HUES64 (cell line): ENCODE measurements around the gene DEPDC1B.
"Not testable (repeated sequence)": the region's sequence is repeated elsewhere in the genome, so short reads cannot be mapped to it uniquely, and the experiment has no call there.

Source experiments
- H3K27ac ChIP-seq: 2 replicates; pipeline ENCODE4 v1.7.0; 2013; ENCODE audit warnings: low read depth, low read length, inconsistent platforms
- H3K27me3 ChIP-seq: 2 replicates; pipeline ENCODE4 v1.6.1; 2013; ENCODE audit warnings: mild to moderate bottlenecking, low read length; ENCODE audit not compliant: insufficient read depth
- H3K36me3 ChIP-seq: 2 replicates; pipeline ENCODE4 v1.6.1; 2013; ENCODE audit warnings: mild to moderate bottlenecking, low read length; ENCODE audit not compliant: insufficient read depth
- H3K4me1 ChIP-seq: 2 replicates; pipeline ENCODE4 v1.6.1; 2013; ENCODE audit warnings: mild to moderate bottlenecking, low read length, moderate library complexity; ENCODE audit not compliant: insufficient read depth
- H3K4me3 ChIP-seq: 2 replicates; pipeline ENCODE4 v1.5.1; 2013; ENCODE audit warnings: mild to moderate bottlenecking, low read length, moderate library complexity
- H3K9ac ChIP-seq: 2 replicates; pipeline ENCODE4 v1.6.1; 2013; ENCODE audit warnings: mild to moderate bottlenecking, low read depth, low read length
- H3K9me3 ChIP-seq: 2 replicates; pipeline ENCODE4 v1.6.1; 2013; ENCODE audit warnings: low read depth, low read length; ENCODE audit not compliant: insufficient read depth
- WGBS: fragments of 150-250, 120-280 bp; methylation state at CpG from one replicate; pipeline ENCODE4 v1.1.7; 2013; ENCODE audit warnings: missing lambda C conversion rate; 5-methylcytosine and 5-hydroxymethylcytosine counted together

The DEPDC1B gene

DNA sequence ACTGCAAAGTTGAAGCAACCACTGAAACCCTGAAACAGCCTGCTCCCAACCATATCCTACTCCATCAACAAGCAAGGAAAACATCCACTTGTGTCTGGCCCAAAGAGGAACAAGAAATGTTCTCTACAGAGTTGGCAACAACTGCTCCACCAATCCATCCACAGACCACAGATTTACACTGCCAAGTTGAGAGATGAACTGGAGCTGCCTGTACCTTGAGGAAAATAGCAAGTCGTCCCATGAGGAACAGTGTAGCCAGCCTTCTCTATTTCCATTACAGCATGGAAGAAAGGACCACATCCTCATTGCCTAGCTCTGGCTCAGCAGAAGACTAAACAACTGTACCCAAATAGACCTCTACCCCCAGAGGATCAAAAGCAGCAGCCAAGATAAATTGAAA is 60.4 kb downstream of the DEPDC1B start:
- no peak overlapping the region for H3K4me3 ChIP-seq
- H3K36me3 ChIP-seq = peaks cover 67% of the 10 kb centered on the region
- 85% methylated on average over 1 of the region's 1 CpG for WGBS
- no peaks in the 10 kb centered on the region for H3K4me1 ChIP-seq
- no peaks in the 10 kb centered on the region for H3K27me3 ChIP-seq
- no peak overlapping the region for H3K27ac ChIP-seq
- no peak overlapping the region for H3K9ac ChIP-seq
- H3K9me3 ChIP-seq = no peaks in the 10 kb centered on the region

DNA sequence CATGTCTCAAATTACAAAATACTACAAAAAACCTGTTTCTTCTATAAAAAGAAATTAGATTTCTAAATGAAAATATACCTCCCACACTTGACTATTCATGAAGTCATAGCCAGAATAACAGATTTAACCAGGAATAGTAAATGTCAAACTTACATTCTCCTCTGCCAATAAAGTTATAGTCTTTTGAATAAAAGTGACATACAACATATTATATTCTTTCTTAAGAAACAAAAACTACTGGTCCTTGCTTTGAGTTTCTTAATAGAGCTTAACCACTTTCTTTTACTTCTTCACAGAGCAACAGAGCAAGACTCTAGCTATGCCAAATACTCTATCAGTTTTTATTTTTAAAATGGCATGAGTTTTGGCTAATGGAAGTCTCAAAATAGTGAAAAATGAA is 61.7 kb downstream of the DEPDC1B start:
- Histone ChIP-seq H3K27ac (no peak overlapping the region), H3K9ac (no peak overlapping the region), H3K36me3 (peaks cover 61% of the 10 kb centered on the region), H3K4me3 (no peak overlapping the region), H3K9me3 (no peaks in the 10 kb centered on the region), H3K4me1 (no peaks in the 10 kb centered on the region), H3K27me3 (no peaks in the 10 kb centered on the region)

DNA sequence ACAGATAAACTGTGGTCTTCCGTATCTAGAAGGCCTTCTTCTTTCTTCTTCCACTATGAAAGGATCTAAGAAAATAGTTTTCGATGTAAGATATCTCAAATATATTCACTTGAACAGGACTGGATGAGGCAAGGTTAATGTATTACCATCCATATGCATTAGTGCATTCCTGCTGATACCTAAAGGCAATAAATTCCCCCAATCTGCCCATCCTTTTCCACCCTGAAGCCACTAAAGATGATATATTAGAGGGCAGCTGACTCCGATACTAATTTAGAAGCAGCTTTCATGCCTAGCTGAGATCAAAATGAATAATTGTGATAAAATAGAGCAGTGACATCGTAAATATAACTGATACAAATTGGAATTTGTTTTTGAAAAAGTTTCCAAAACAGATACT is 63.3 kb downstream of the DEPDC1B start:
- Histone ChIP-seq H3K9me3 (no peaks in the 10 kb centered on the region), H3K4me3 (no peak overlapping the region), H3K36me3 (peaks cover 51% of the 10 kb centered on the region), H3K4me1 (no peaks in the 10 kb centered on the region), H3K27me3 (no peaks in the 10 kb centered on the region), H3K9ac (no peak overlapping the region), H3K27ac (no peak overlapping the region)
- 97% methylated on average over 2 of the region's 4 CpGs for whole genome bisulfite sequencing

DNA sequence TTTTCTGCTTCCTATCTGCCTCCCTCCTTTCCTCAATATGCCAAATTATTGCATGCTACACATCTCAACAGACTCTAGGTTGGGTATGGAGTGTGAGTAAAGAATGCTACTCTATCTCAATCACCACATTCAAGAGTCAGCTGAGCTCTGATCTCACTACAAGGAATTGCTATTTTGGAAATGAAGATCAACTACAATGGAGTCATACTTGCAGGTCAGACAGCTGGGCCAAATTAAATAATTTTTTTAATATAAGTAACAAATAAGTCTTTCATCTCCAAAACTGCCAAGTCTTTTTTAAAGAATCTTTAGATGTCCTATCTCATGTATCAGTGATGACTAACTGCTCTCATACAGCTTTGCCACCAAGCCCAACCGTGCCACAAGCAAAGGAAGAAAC is 64.0 kb downstream of the DEPDC1B start:
- Histone ChIP-seq H3K36me3 (peaks cover 54% of the 10 kb centered on the region), H3K9me3 (no peaks in the 10 kb centered on the region), H3K4me1 (no peaks in the 10 kb centered on the region), H3K27ac (no peak overlapping the region), H3K9ac (no peak overlapping the region), H3K27me3 (no peaks in the 10 kb centered on the region), H3K4me3 (no peak overlapping the region)
- WGBS = 93% methylated on average over 1 of the region's 1 CpG

DNA sequence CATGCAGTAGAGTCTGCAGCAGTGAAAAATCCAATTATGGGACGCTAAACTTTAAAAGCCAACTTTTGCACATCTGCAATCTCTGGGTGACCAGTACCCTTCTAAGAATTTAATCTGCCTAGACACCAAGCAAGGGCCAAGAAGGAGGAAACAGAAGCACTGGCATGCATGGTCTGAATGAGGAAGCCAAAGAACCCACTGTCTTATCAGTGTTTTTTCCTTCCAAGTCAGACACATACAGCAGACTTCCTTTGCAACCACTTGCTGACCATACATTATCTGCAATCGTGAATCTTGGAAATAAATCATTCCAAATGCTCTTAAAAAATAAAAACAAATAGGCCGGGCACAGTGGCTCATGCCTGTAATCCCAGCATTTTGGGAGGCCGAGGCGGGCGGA is 65.9 kb downstream of the DEPDC1B start:
- Histone ChIP-seq H3K27me3 (no peaks in the 10 kb centered on the region), H3K4me3 (no peak overlapping the region), H3K9ac (no peak overlapping the region), H3K4me1 (no peaks in the 10 kb centered on the region), H3K27ac (no peak overlapping the region), H3K9me3 (no peaks in the 10 kb centered on the region), H3K36me3 (peaks cover 66% of the 10 kb centered on the region)
- 91% methylated on average over 6 of the region's 6 CpGs for WGBS

DNA sequence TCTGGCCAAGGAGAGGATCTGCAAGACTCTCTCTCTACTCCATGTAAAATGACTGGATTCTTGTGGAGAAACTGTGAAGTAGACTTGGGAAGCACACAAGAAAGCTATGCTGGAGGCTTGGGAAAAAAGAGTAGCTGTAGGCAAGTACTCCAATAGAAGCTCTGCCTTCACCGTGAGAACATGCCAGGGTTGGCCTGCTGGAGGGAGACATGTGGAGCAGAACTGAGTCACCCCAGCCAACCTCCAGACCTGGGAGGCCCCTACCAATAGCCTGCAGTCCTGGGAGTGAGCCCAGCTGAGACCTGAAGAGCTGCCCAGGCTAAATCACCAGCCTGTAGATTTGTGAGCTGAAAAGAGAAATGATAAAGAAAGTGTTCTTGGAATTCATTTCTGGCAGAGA is 66.6 kb downstream of the DEPDC1B start:
- H3K9me3 ChIP-seq = no peaks in the 10 kb centered on the region
- no peak overlapping the region for H3K27ac ChIP-seq
- 97% methylated on average over 1 of the region's 1 CpG for WGBS
- no peak overlapping the region for H3K9ac ChIP-seq
- H3K27me3 ChIP-seq = no peaks in the 10 kb centered on the region
- H3K36me3 ChIP-seq = peaks cover 66% of the 10 kb centered on the region
- H3K4me1 ChIP-seq = no peaks in the 10 kb centered on the region
- H3K4me3 ChIP-seq = no peak overlapping the region

DNA sequence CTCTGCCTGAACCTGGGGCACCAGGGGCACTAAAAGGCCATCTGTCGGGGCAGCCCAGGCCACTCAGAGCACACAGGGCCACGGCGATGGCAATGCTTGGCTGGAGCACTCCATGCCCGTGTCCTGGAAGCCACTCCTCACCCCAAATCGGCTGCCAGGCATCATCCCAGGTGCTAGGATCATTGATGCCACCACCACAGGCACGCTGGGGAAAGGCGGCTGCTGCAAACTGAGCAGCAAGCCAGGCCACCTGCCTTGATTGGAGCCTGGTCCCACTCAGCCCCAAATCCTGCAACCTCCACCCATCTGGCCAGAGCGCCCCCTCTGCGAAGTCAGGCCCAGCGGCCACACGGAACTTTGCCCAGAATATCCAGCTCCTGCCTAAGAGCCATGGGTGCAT is 67.8 kb downstream of the DEPDC1B start:
- 97% methylated on average over 11 of the region's 11 CpGs for WGBS
- H3K27me3 ChIP-seq = no peaks in the 10 kb centered on the region
- no peaks in the 10 kb centered on the region for H3K9me3 ChIP-seq
- H3K36me3 ChIP-seq = peaks cover 54% of the 10 kb centered on the region
- H3K9ac ChIP-seq = no peak overlapping the region
- no peak overlapping the region for H3K27ac ChIP-seq
- H3K4me3 ChIP-seq = no peak overlapping the region
- no peaks in the 10 kb centered on the region for H3K4me1 ChIP-seq

DNA sequence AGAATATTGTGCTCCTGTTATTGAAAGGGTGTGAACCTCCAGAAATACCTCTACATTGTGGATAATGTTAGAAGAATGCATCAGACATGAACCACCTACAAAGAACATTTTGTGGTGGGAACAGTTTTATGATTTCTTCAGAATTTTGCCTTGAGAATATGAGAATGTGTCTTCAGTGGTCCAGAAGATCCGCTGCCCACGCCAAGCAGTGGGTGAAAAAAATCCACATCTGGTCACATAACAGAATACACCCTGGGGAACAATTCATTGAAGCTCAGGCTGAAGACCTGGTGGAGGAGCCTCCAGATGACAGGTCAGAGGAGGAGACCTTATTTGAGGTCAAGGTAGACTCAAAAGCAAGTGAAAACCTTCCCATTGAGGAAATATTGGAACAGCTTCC is 69.1 kb downstream of the DEPDC1B start:
- Histone ChIP-seq H3K36me3 (peaks cover 56% of the 10 kb centered on the region), H3K4me3 (no peak overlapping the region), H3K9me3 (no peaks in the 10 kb centered on the region), H3K4me1 (no peaks in the 10 kb centered on the region), H3K9ac (no peak overlapping the region), H3K27ac (no peak overlapping the region), H3K27me3 (no peaks in the 10 kb centered on the region)
- whole genome bisulfite sequencing = 100% methylated on average over 2 of the region's 2 CpGs

DNA sequence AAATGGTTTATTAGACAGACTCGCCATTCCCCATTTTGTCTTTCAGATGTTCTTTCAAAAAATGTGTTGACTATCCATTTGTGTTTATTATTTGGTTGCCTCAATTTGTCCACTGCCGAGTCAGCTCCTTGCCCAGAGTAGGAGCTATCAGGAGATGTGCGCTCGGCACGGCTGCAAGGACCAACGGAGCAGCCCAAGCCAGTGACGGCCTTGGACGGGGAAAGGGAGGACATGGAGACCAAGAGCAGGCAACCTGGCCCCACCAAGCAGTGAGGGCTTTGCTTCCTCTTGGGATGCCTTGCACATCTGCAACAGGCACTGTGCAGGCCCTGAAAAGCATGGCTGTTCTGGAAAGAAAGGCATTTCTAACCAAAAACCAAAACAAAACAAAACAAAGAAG is 69.8 kb downstream of the DEPDC1B start:
- Histone ChIP-seq H3K4me1 (no peaks in the 10 kb centered on the region), H3K9ac (no peak overlapping the region), H3K4me3 (no peak overlapping the region), H3K27me3 (no peaks in the 10 kb centered on the region), H3K27ac (no peak overlapping the region), H3K36me3 (peaks cover 62% of the 10 kb centered on the region), H3K9me3 (no peaks in the 10 kb centered on the region)
- WGBS = 96% methylated on average over 8 of the region's 8 CpGs

DNA sequence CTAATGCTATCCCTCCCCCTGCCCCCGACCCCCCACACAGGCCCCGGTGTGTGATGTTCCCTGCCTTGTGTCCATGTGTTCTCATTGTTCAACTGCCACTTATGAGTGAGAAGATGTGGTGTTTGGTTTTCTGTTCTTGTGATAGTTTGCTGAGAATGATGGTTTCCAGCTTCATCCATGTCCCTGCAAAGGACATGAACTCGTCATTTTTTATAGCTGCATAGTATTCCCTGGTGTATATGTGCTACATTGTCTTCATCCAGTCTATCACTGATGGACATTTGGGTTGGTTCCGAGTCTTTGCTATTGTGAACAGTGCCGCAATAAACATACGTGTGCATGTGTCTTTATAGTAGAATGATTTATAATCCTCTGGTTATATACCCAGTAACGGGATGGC is 75.1 kb downstream of the DEPDC1B start:
- peaks cover 34% of the 10 kb centered on the region for H3K36me3 ChIP-seq
- WGBS = 96% methylated on average over 7 of the region's 7 CpGs
- not testable (repeated sequence) for H3K4me1 ChIP-seq, H3K9me3 ChIP-seq, H3K27ac ChIP-seq, H3K9ac ChIP-seq, H3K4me3 ChIP-seq, H3K27me3 ChIP-seq

DNA sequence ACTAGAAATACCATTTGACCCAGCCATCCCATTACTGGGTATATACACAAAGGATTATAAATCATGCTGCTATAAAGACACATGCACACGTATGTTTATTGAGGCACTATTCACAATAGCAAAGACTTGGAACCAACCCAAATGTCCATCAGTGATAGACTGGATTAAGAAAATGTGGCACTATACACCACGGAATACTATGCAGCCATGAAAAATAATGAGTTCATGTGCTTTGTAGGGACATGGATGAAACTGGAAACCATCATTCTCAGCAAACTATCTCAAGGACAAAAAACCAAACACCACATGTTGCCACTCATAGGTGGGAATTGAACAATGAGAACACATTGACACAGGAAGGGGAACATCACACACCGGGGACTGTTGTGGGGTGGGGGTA is 79.2 kb downstream of the DEPDC1B start:
- not testable (repeated sequence) for H3K9ac ChIP-seq, H3K9me3 ChIP-seq
- 100% methylated on average over 2 of the region's 3 CpGs for WGBS

DNA sequence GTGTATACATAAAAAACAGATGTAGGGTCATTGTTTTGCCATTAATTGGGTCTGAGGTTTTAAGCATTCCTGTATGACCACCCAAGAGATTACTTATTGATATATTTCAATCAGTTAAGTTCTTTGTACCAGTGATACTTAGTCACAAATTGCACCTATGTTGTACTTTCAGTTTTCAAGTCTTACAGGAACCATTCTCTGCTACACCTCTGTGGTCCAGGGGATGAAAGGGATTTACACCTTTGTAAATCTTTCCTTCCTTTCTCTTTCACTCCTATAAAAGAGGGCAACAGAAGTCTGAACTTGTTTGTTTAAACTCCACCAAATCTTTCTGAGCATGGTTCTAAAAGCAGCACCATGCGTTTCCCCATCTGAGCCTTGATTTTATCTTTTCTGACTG is 86.1 kb downstream of the DEPDC1B start:
- Histone ChIP-seq H3K27me3 (no peaks in the 10 kb centered on the region), H3K9ac (no peak overlapping the region), H3K9me3 (peaks cover 14% of the 10 kb centered on the region), H3K4me3 (no peak overlapping the region), H3K27ac (no peak overlapping the region), H3K36me3 (peaks cover 14% of the 10 kb centered on the region), H3K4me1 (no peaks in the 10 kb centered on the region)
- 90% methylated on average over 1 of the region's 1 CpG for WGBS

More for the DNA sequence above, 79.2 kb downstream of the DEPDC1B start:
- H3K4me3 ChIP-seq, H3K27ac ChIP-seq, H3K27me3 ChIP-seq, H3K4me1 ChIP-seq: not testable (repeated sequence)
- peaks cover 10% of the 10 kb centered on the region; the same call in 1 of the 2 replicates for H3K36me3 ChIP-seq
